GOT3 (cell line): ENCODE data around the gene RPUSD3.

Experiments
- DNase-seq: peaks from one replicate; lab custom pipeline; 2025; ENCODE audit warnings: mixed read lengths; lab: John Stamatoyannopoulos, UW

Gene RPUSD3

DNA sequence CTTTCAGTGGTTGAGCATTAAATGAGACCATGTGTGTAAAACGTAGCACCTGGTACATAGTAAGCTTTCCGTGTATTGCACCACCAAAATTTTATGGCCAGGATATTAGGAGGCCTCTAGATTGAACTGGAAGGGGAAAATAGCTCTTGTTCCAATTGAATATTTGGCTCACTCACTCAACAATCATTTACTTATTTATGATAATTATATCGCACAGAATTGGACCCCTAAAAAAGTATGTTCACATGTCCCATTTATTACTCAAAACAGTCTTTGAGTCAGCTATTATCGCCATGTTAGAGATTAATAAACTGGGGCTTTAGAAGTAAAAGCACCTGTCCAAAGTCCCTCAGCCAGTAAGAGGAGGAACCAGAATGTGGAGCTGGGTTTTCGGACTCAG, 38.8 kb downstream of the RPUSD3 start:
- no peak for DNase-seq

DNA sequence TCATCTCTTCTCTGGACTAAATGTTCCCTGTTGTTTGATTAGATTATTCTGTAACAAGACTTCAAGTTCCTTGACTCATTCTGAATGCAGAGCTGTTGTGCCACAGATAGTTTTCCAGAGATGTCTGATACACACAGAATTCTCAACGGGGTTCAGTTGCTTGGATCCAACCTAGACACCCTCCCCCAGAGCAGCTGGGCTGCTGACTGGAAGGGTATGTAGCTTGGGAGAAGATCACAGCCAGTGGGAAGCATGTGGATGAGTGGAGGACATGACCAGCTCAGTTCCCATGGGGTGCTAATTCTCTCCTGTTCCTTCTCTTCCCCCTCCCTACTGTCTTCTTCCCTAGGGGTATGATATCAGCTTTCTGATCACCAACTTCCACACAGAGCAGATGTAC, 40.3 kb downstream of the RPUSD3 start:
- DNase-seq, result no peak

DNA sequence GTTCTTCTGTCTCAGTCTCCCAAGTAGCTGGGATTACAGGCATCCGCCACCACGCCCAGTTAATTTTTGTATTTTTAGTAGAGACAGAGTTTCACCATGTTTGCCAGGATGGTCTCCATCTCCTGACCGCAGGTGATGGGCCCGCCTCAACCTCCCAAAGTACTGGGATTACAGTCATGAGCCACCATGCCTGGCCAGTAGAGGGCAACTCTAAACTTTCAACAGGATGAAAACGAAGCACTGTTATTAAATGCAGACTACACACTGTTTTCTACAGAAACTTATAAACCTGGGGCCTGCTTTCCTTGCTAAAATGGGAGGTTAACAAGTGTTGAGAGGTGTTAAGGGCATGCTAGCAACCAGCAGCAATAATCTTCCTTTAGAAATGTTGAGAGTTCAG, 43.3 kb downstream of the RPUSD3 start:
- no peak for DNase-seq

DNA sequence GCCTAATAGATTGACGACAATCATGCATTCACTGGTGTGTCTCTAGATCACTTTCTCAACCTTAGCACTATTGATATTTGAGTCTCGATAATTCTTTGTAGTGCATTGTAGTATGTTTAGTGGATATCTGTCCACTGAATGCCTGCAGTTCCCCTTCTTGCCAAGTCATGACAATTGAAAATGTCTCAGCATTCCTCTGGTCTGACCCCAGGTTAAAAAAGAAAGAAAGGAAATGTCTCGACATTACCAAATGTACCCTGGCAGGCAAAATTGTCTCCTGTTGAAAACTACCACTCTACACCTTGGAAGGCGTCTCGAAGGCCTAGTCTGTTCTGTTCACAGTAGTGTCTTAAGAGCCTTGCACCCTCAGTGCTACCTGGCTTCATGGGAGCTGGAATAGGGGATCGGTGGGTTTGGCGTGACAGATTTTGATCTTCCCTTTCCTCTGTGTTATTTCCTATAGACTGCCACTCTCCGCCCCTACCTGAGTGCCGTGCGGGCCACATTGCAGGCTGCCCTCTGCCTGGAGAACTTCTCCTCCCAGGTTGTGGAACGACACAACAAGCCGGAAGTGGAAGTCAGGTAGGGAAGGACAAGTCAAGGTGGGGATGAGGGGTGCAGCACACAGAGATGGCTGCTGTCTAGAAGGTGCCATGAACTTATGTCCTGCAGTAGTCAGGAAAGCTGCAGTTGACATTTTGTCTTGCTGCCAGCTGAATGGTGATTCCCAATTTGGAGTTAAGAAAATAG, 46.4 kb downstream of the RPUSD3 start:
- no peak for DNase-seq

DNA sequence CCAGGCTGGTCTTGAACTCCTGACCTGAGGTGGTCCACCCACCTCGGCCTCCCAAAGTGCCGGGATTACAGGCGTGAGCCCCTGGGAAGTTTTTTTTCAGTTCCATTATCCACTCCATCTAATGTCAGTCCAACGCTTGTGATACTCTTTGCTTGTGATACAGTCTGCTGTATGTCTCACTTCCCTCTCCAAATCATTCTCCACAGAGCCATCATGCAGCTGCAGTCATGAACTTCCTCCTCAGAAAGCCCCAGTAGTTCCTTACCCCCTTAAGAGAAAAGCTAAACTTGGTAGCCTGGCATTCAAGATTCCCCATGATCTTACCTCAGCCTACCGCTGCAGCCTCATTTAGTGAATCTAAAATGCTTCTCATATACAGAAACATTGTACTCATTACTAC, 48.6 kb downstream of the RPUSD3 start:
- DNase-seq, result no peak

DNA sequence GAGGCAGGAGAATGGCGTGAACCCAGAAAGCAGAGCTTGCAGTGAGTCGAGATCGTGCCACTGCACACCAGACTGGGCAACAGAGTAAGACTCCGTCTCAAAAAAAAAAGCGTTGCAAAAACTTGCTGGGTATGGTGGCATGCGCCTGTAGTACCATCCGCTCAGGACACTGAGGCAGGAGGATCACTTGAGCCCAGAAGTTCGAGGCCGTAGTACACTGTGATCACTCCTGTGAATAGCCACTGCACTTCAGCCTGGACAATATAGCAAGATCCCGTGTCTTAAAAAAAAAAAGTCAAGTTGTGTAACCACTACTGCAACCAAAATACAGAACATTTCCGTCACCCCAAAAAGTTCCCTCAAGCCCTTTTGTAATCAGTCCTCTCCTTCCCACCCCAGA, 49.4 kb downstream of the RPUSD3 start:
- DNase-seq, result no peak

DNA sequence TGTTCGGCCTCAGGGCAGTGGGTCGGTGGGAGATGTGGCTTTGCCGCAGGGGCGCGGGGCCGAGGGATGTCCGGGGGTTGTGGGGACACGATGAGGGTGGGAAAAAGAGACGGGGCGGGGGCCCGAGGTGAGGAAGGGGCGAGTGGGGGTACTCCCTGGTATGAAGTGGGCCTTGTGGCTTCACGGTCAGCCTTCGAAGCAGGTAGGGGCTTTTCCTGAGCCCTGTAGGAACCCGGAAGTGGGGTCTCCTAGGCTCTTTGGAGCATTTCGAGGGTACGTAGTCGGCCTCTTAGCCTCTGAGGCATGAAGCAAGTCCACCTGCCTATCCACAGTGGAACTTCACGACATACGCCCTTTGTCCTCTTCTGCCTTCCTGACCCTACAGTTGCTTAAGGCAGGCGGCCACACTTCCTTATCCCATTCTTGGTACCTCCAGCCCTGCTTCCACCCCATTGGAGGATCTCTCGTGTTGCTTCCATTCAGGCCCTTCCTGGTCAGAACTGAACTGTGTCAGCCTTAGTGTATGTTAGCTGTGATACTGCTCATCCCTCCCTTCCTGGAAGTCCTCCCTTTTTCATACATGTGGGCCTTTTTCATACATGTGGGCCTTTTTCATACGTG, 50.5 kb downstream of the RPUSD3 start:
- no peak for DNase-seq

DNA sequence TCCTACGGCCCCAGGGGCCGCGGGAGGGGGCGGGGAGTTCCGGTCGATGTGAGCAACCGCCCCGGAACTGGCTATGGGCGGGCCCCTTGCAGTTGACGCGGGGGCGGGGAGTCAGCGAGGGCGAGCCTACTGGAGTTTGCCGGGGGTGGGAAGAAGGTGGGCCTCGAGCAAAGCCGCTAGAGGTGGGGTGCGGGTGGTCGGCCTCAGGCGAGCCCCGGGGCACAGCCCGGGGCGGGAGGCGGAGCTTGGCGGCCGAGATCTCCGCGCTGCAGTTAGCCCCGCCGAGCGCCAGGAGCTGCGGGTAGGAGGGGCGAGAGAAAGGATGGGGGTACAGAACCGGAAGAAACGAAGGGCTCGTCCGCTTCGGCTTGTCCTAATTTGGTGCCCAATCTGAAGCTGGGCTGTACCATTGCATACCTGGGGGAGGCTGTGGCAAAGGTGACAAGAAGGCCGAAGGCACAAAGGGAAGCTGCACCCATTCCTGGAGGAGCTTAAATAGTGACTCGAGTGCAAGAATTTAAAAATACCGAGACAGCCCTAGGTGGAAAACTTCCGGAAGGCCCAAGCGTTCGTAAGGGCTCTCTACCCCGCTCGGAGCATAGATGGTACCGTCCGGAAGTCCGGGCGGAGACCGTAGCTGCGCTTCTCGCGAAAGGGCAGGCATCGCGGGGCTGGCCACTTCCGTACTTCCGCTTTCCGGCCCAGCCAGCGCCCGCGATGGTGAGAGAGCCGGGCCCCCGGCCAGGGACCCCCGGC, 51.2 kb downstream of the RPUSD3 start, which contains the start of the genes ARPC4 and TADA3:
ARPC4 (plus strand) TSS at position 678 of the 756 bp plus-strand sequence; CDS start at position 718, 40 bp downstream.
TADA3 (minus strand) TSS at position 69 of the 756 bp plus-strand sequence. CDS start 1,007 bp downstream, outside the sequence.
- peak; percentile 91 for DNase-seq

DNA sequence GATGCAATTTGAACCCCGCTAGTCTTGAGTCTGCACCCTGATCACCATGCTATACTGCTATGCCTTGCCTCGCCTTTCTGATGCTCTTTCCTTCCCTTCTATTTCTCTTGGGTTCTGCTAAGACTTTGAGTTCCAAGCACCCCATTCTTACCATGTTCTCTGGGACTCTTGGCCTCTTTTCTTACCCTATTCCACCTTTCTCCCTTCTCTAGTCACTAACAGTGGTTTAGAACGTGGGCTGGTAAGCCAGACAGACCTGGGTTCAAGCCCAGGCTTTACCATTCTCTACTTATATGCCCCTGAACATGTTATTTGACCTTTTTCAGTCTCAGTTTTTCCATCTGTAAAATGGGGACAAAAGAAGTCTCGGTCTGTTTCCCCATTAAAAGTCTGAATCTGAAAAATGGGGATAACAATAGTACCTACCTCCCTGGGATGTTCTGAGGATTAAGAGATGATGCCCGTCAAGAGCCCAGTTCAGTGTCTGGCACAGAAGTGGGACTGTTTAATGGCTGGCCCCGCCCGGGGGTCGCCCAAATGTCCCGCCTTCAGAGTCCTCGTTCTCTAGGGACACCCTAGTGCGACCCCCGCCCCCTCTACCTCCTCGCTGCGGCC, 51.9 kb downstream of the RPUSD3 start:
- no peak for DNase-seq

DNA sequence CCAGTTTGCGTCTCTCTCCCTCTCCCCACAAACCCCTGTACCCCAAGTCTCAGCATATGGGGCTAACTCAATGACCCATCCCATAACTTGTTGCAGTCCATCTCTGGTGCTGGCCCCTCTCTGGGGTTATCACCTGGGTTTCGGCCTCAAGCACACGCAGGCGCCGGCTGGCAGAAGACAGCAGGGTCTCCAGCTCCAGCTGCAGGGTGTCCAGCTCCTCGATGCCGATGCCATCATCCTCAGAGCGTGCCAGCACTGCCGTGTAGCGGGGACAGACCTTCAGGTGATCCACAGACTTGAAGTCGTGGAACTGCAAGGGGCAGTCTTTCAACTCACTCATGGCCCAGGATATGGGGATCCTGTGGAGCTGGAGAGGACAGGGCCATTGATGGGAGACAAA, 52.7 kb downstream of the RPUSD3 start:
- DNase-seq, result no peak
